WTC11 (cell line): ENCODE data around the gene CALML4. TPM values are rescaled to one million over a fixed set of nuclear protein-coding genes. Genes with fewer than 3 reads are reported as not detected.
A peak's percentile ranks its signal among the peaks of the same experiment; 100 is the strongest.

Experiments used
- ATAC-seq: fragments of 200-7000 bp; cut with Tn5 transposase; 2 replicates; pipeline ENCODE4 v1.10.0; 2021; ENCODE audit warnings: mild to moderate bottlenecking, moderate library complexity
- CTCF ChIA-PET: fragments of 300-600 bp; sonication (Branson Sonifier 250); formaldehyde crosslinking; loops from one replicate; lab custom pipeline; 2021; ENCODE audit warnings: antibody characterized with exemption; lab: Charles Lee
- POLR2A ChIA-PET: fragments of 350-600 bp; sonication (Branson Sonifier 250); formaldehyde crosslinking; loops from one replicate; lab custom pipeline; 2021; ENCODE audit warnings: antibody characterized with exemption; lab: Charles Lee
- DNase-seq: peaks from one replicate; pipeline ENCODE4 v3.0.0; 2021; ENCODE audit warnings: low spot score
- H3K27ac Mint-ChIP-seq: 2 replicates; pipeline ENCODE4 v1.8.0; 2021; ENCODE audit warnings: mixed read lengths
- H3K27me3 Mint-ChIP-seq: 2 replicates; pipeline ENCODE4 v1.8.0; 2021; ENCODE audit warnings: low read depth, mild to moderate bottlenecking, moderate library complexity, mixed read lengths
- H3K36me3 Mint-ChIP-seq: 2 replicates; pipeline ENCODE4 v1.8.0; 2021; ENCODE audit warnings: mixed read lengths
- H3K4me1 Mint-ChIP-seq: 2 replicates; pipeline ENCODE4 v1.8.0; 2022; ENCODE audit warnings: mixed read lengths
- H3K4me3 Mint-ChIP-seq: 2 replicates; pipeline ENCODE4 v1.8.0; 2021; ENCODE audit warnings: mild to moderate bottlenecking, moderate library complexity, mixed read lengths
- H3K9me3 Mint-ChIP-seq: 2 replicates; pipeline ENCODE4 v1.8.0; 2021; ENCODE audit warnings: mixed read lengths
- AR ChIP-seq: fragments of 250-450 bp; sonication (Bioruptor Pico); IDR thresholded peaks from 2 replicates; pipeline ENCODE4 v1.9.0; 2021; ENCODE audit warnings: mild to moderate bottlenecking
- ATF1 ChIP-seq: sonication (generic); formaldehyde crosslinking; IDR thresholded peaks from 2 replicates; pipeline ENCODE4 v1.8.1; 2023; ENCODE audit warnings: mild to moderate bottlenecking, moderate library complexity, missing genetic modification reagents
- ATF2 ChIP-seq: sonication (generic); formaldehyde crosslinking; IDR thresholded peaks from 2 replicates; pipeline ENCODE4 v1.8.1; 2022; ENCODE audit warnings: low read depth, missing genetic modification reagents, borderline replicate concordance
- CDX4 ChIP-seq: fragments of 250-450 bp; sonication (Bioruptor Pico); IDR thresholded peaks from 2 replicates; pipeline ENCODE4 v1.9.0; 2021; ENCODE audit warnings: moderate library complexity, mild to moderate bottlenecking, inconsistent platforms, borderline replicate concordance
- CREB1 ChIP-seq: sonication (generic); formaldehyde crosslinking; IDR thresholded peaks from 2 replicates; pipeline ENCODE4 v1.8.0; 2023; ENCODE audit warnings: mild to moderate bottlenecking, missing genetic modification reagents
- FOXJ3 ChIP-seq: sonication (generic); formaldehyde crosslinking; IDR thresholded peaks from 2 replicates; pipeline ENCODE4 v1.9.0; 2021; ENCODE audit warnings: missing genetic modification reagents, mild to moderate bottlenecking, borderline replicate concordance
- JAZF1 ChIP-seq: fragments of 250-450 bp; sonication (Bioruptor Pico); IDR thresholded peaks from 2 replicates; pipeline ENCODE4 v1.9.0; 2021; ENCODE audit warnings: moderate library complexity, mild to moderate bottlenecking, inconsistent platforms
- JUN ChIP-seq: sonication (generic); formaldehyde crosslinking; IDR thresholded peaks from 2 replicates; pipeline ENCODE4 v1.8.0; 2023; ENCODE audit warnings: mild to moderate bottlenecking, missing genetic modification reagents
- MAX ChIP-seq: sonication (generic); formaldehyde crosslinking; IDR thresholded peaks from 2 replicates; pipeline ENCODE4 v1.8.0; 2022; ENCODE audit warnings: mild to moderate bottlenecking, missing genetic modification reagents
- MYBL2 ChIP-seq: sonication (generic); formaldehyde crosslinking; IDR thresholded peaks from 2 replicates; pipeline ENCODE4 v1.8.1; 2023; ENCODE audit warnings: mild to moderate bottlenecking, moderate library complexity, missing genetic modification reagents
- NR1H2 ChIP-seq: sonication (generic); formaldehyde crosslinking; IDR thresholded peaks from 2 replicates; pipeline ENCODE4 v1.9.0; 2021; ENCODE audit warnings: mild to moderate bottlenecking, moderate library complexity, missing genetic modification reagents
- NR3C1 ChIP-seq: sonication (generic); formaldehyde crosslinking; conservative IDR thresholded peaks from 2 replicates; pipeline ENCODE4 v1.8.1; 2023; ENCODE audit warnings: low read depth, mild to moderate bottlenecking, missing genetic modification reagents
- TCF7 ChIP-seq: sonication (generic); formaldehyde crosslinking; IDR thresholded peaks from 2 replicates; pipeline ENCODE4 v1.8.0; 2022; ENCODE audit warnings: mild to moderate bottlenecking, low read depth, missing genetic modification reagents, moderate library complexity
- USF2 ChIP-seq: sonication (generic); formaldehyde crosslinking; IDR thresholded peaks from 2 replicates; pipeline ENCODE4 v1.8.1; 2023; ENCODE audit warnings: mild to moderate bottlenecking, missing genetic modification reagents, moderate library complexity
- ZNF219 ChIP-seq: sonication (generic); formaldehyde crosslinking; IDR thresholded peaks from 2 replicates; pipeline ENCODE4 v1.8.0; 2023; ENCODE audit warnings: missing genetic modification reagents, mild to moderate bottlenecking, borderline replicate concordance
- ZNF232 ChIP-seq: sonication (generic); formaldehyde crosslinking; IDR thresholded peaks from 2 replicates; pipeline ENCODE4 v1.8.0; 2022; ENCODE audit warnings: mild to moderate bottlenecking, missing genetic modification reagents
- ZNF512 ChIP-seq: sonication (generic); formaldehyde crosslinking; IDR thresholded peaks from 2 replicates; pipeline ENCODE4 v1.8.1; 2022; ENCODE audit warnings: missing genetic modification reagents, borderline replicate concordance
- ZSCAN18 ChIP-seq: fragments of 250-450 bp; sonication (Bioruptor Pico); IDR thresholded peaks from 2 replicates; pipeline ENCODE4 v2.1.2; 2022; ENCODE audit warnings: mild to moderate bottlenecking, moderate library complexity
- total RNA-seq: library from RNA; stranded (reverse); gene quantifications from 3 replicates; pipeline ENCODE4 v1.2.3, GENCODE V29; 2021

CALML4 gene
- total RNA-seq, 1 experiment from 2014 or later = 9.8 TPM

- no peak for TF ChIP-seq FOXJ3 (CRISPR knock-in tag)
- no peak for TF ChIP-seq MAX (CRISPR knock-in tag)
- no peak for TF ChIP-seq ZSCAN18
- TF ChIP-seq ZNF232 (CRISPR knock-in tag) = no peak
- no peak for TF ChIP-seq JUN (CRISPR knock-in tag)
- no peak for TF ChIP-seq USF2 (CRISPR knock-in tag)
- no peak for TF ChIP-seq JAZF1 (CRISPR knock-in tag)
- no peak for TF ChIP-seq AR
- TF ChIP-seq ZNF219 (CRISPR knock-in tag) = no peak
- no peak for TF ChIP-seq NR1H2
- TF ChIP-seq TCF7 (CRISPR knock-in tag) = no peak
- no peak for TF ChIP-seq MYBL2 (CRISPR knock-in tag)
- TF ChIP-seq NR3C1 (CRISPR knock-in tag) = no peak
- no peak for TF ChIP-seq CREB1 (CRISPR knock-in tag)
- TF ChIP-seq ATF2 (CRISPR knock-in tag) = no peak
- TF ChIP-seq ZNF512 (CRISPR knock-in tag) = no peak
- TF ChIP-seq ATF1 = no peak
- no peak for TF ChIP-seq CDX4 (CRISPR knock-in tag)
- no peak overlapping the region for H3K27ac Mint-ChIP-seq
- H3K4me3 Mint-ChIP-seq = peak overlapping the region; percentile 84; the same call in 1 of the 2 replicates
- H3K27me3 Mint-ChIP-seq = peaks cover 14% of the 10 kb centered on the region
- H3K9me3 Mint-ChIP-seq = no peaks in the 10 kb centered on the region
- DNase-seq = no peak
- H3K36me3 Mint-ChIP-seq = no peaks in the 10 kb centered on the region
- no peak for ATAC-seq
- ChIA-PET CTCF (interaction anchor here (0.8 to 2.1 kb wide), 3 partner anchors 75 to 85 kb away, joined by 3 to 7 read pairs (median 3); no protein-coding TSS in a partner anchor), POLR2A (no interaction called here)
- H3K4me1 Mint-ChIP-seq = peaks cover 31% of the 10 kb centered on the region
These were observed 26.1 kb upstream of the CALML4 start for GRCh38 chr15:68231102-68231818.
